WI38 (cell line): Measurements from ENCODE around the gene DNM3.
A peak's percentile ranks its signal among the peaks of the same experiment; 100 is the strongest.

Experiments
- H3K4me3 ChIP-seq: 2 replicates; pipeline ENCODE4 v1.5.1; 2011; ENCODE audit warnings: low read depth, mild to moderate bottlenecking, control low read depth, low read length
- CTCF ChIP-seq: IDR thresholded peaks from 2 replicates; pipeline ENCODE4 v1.5.1; 2012; ENCODE audit warnings: low read depth, mild to moderate bottlenecking, control low read depth, low read length

The DNM3 gene

GRCh38 chr1:171984850-171985485, 143.7 kb downstream of the DNM3 start:
- no peak overlapping the region for H3K4me3 ChIP-seq
- TF ChIP-seq CTCF: peak; percentile 70

- no peak overlapping the region for H3K4me3 ChIP-seq
- TF ChIP-seq CTCF: no peak
Measured at GRCh38 chr1:171985639-171986038, 144.3 kb downstream of the DNM3 start.

- no peak overlapping the region for H3K4me3 ChIP-seq
- TF ChIP-seq CTCF: no peak
Measured at GRCh38 chr1:171988243-171988885, 147.1 kb downstream of the DNM3 start.

GRCh38 chr1:171990371-171990770, 149.1 kb downstream of the DNM3 start:
- no peak overlapping the region for H3K4me3 ChIP-seq
- no peak for TF ChIP-seq CTCF

- TF ChIP-seq CTCF: no peak
- H3K4me3 ChIP-seq: no peak overlapping the region
Measured at GRCh38 chr1:171994293-171994692, 153.0 kb downstream of the DNM3 start.

- no peak overlapping the region for H3K4me3 ChIP-seq
- TF ChIP-seq CTCF: no peak
Measured at GRCh38 chr1:171995573-171995972, 154.3 kb downstream of the DNM3 start.

- no peak for TF ChIP-seq CTCF
- no peak overlapping the region for H3K4me3 ChIP-seq
Measured at GRCh38 chr1:171997936-171998335, 156.6 kb downstream of the DNM3 start.
